GM08714 (cell line): ENCODE measurements around the gene SMOC2.
"Not testable (repeated sequence)": the region's sequence is repeated elsewhere in the genome, so short reads cannot be mapped to it uniquely, and the experiment has no call there.

Experiments used
- H3K4me3 ChIP-seq: fragments of 200-500 bp; sonication (Bioruptor generic); 2 replicates; pipeline ENCODE4 v1.5.1; 2014; ENCODE audit warnings: mild to moderate bottlenecking, low read length, inconsistent platforms
- ZNF274 ChIP-seq: IDR thresholded peaks from 2 replicates; pipeline ENCODE4 v1.6.1; 2012; ENCODE audit warnings: mild to moderate bottlenecking, low read depth, low read length

SMOC2 gene

DNA sequence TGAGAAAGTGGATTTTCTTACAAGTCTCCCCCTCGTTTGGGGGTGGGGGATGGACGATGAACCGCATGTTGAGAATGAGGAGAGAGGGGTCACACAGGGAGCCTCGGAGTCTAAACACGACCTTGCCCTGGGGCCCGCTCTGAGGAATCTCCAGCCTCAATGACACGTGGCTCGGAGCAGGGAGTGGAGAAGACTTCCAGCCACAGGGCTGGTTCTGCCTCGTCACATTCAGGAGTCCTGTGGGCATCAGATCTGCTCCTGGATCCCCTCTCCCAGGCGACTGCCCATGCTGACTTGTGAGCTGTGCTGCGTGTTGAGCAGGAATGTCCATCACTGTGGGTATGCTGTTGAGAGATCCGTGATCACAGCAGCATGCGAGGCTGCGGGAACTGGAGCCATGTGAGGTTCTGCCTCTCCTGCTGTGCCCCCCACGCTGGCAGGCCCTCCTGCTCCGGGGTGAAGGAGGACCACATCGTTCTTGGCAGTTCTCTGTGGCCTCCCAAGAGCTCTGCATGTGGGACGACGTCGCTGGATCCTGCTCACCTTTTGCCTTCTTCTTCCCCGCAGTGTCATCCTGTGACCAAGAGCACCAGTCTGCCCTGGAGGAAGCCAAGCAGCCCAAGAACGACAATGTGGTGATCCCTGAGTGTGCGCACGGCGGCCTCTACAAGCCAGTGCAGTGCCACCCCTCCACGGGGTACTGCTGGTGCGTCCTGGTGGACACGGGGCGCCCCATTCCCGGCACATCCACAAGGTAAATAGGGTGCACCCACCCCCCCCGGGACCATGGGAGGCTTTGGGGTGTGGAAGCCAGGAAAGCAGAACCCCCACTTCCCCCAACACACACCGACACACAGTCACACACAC is 157.5 kb downstream of the SMOC2 start:
- no peak for TF ChIP-seq ZNF274
- H3K4me3 ChIP-seq, result no peak overlapping the region

DNA sequence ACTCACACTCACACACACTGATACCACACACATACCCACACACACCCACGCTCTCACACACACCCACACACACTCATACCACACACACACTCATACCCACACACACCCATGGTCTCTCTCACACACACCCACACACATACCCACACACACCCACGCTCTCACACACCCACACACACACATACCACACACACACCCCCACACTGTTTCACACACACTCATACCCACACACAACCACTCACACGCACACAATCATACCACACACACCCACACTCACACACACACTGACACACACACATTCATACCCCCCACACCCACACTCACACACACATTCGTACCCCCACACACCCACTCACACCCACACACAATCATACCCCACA is 158.1 kb downstream of the SMOC2 start:
- TF ChIP-seq ZNF274, result no peak
- no peak overlapping the region for H3K4me3 ChIP-seq

DNA sequence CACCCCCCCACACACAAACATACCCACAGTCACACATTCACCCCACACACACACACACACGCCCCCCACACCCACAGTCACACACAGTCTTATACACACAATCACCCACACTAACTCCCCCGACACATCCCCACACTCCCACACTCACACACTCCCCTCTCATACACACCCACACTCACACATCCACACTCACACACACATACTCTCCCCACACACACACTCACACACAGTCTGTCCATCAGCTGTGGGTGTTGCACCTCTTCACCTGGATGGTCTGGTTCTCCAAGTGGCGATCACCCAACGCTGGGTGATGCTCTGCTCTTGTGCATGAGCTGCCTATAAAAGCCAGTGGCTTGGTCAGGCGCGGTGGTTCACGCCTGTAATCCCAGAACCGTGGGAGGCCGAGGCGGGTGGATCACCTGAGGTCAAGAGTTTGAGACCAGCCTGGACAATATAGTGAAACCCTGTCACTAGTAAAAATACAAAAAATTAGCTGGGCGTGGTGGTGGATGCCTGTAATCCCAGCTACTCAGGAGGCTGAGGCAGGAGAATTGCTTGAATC is 158.9 kb downstream of the SMOC2 start:
- no peak for TF ChIP-seq ZNF274
- H3K4me3 ChIP-seq, result no peak overlapping the region

DNA sequence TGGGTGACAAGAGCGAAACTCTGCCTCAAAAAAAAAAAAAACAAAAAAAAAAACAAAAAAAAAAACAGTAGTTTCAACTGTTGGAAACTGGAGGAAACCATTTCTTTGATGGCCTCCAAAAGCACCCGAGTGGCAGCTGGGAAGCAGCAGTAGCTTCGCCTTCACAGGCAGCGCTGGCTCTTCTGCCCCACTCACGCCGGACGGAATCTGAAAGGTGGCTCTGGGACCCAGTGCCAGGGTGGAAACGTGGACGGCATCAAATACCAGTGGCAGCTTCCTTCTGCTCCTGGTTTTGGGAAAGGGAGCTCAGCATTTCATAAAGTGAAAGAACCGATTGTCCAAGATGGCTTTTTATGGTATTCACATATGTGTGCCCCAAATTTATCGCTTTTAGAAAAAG is 159.4 kb downstream of the SMOC2 start:
- TF ChIP-seq ZNF274, result no peak
- H3K4me3 ChIP-seq, result no peak overlapping the region

DNA sequence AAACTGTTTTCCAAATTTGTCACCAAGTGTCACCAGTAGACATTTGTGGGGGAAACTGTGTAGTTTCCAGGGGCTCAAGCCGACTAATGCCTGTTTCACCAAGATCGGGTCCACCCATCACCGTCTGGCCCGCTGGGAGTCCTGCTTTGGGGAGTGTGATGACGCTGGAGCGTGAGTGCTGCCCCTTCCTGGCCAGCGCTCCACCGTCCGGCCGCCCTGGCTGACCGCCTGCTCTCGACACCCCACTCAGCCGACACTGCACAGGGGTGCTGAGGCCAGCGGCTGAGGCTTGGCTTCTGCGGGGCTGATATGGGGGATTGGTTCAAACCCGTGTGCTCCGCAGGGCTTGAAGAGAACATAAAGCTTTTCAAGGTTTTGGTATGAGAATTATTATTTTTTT is 160.1 kb downstream of the SMOC2 start:
- no peak for TF ChIP-seq ZNF274
- no peak overlapping the region for H3K4me3 ChIP-seq

DNA sequence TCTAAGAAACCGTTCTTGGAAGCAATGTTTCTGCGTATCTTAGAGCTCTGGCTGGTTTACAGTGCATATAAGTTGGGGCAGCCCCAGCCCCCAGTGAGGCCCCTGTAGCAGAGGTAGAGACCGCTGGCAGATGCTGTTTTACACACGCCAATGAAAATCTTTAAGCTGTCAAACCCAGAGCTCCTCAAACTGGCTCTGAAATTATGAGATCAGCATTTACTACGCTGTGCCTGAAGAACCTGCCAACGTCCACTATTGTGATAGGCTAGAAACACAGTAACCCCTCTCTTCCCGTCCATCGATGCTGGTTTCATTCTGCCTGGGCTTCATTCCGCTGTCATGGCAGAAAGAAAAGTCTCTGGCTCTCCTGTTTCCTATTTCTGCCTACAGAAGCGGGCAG is 160.6 kb downstream of the SMOC2 start:
- H3K4me3 ChIP-seq, result no peak overlapping the region
- TF ChIP-seq ZNF274, result no peak

DNA sequence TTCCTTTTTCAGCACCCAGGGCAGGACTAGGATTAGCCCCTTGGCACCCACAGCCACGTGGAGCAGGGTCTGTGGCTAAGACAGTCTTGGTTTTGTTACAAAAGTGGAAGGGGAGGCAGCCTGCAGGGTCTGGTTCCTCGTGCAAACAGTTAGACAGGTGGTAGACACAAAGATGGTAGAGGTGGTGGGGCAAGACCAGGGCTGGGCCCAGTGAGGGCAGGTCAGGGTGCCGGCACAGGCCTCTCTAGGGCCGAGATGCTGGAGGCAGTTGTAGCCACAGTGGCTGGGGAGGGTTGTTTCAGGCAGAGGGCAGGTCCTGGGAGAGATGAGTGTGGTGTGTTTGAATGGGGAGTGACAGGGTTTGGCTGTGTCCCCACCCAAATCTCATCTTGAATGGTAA is 161.6 kb downstream of the SMOC2 start:
- no peak for TF ChIP-seq ZNF274
- H3K4me3 ChIP-seq, result no peak overlapping the region

DNA sequence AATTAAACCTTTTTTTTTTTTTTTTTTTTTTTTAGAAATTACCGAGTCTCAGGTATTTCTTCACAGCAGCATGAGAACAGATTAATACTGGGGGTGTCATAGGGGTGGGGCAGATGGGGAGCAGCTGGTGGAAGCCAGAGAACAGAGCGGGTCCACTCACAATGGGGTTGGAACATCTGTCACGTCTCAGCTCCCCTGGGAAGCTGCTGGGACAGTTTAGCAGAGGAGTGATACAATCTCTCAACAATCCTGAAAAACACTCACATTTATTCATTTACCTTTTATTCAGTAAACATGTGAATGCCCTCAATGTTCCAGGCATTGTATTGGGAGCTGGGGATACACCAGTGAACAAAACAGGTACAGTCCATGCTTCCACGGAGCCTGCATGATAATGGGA is 162.2 kb downstream of the SMOC2 start:
- no peak for TF ChIP-seq ZNF274
- H3K4me3 ChIP-seq, result no peak overlapping the region

DNA sequence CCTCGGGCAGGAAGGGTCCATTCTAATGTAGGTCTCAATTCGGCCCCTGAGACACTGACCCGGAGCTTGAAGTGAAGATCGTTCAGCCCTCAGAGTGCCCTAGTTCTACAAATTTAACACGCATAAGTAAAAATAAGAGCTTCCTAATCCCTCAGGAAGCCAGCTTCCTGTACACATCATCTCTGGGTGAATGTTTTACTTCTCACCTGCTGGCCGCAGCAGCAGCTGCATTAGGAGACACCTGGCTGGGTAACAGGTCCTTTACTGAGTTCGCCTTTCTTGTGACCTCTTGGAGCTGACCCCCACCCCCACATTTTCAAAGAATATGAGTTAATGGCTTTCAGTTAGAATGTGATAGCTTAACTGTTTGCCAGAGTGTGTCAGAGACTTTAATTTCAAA is 165.0 kb downstream of the SMOC2 start:
- no peak overlapping the region for H3K4me3 ChIP-seq
- TF ChIP-seq ZNF274, result no peak

DNA sequence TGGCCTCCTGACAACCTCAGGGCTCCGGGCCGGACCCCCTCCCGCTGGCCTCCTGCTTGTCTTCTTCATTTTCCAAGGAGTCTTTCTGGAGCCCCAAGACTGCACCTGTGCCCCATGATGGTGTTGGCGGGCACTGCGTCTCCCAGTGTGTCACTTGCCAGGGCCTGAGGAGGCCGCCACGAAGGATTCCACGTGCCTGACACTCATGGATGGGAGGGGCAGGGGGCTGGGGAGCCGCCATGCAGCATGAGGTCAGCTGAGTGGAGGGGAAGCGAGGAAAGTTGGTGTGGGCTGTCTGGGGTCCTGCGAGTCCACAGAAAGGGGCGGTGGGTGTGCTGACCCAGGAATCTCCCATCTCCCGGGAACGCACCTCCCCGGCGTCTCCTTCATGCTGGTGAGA is 165.7 kb downstream of the SMOC2 start:
- no peak for TF ChIP-seq ZNF274
- H3K4me3 ChIP-seq, result no peak overlapping the region

DNA sequence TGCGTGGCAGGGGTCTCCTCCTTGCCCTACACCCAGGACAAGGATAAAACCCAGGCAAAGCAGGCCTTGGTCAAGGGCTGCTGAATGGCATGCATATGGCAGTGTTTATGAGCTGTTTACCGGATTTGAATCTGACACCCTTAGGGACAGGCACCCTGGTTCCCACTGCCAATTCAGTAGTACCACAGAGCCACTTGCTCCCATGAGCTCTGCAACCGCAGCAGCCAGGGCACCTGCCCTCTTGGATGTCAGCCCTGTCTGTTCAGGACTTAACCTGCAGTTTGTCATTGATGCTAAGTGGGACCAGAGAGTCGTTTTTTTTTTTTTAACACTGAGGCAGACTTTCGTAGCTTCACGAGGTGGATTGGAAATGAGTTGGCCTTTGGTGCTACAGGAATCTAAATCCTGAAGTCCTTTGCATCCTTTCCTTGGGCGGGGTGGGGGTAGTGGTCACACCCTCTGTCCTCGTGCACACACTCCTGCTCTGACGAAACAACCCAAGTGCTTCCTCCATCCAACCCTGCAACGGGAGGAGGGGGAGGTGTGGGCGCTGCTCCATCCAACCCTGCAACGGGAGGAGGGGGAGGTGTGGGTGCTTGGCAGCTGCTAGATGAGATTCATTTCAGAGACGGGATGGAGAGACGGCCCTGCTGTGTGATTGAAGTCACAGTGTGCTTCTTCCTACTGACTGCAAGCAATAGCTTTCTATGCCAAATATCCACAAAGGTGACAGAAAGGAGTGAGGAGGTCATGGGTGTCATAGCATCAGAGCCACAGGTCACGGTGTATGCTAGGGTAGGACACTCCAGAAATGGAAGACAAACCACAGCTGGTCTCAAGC is 166.5 kb downstream of the SMOC2 start:
- no peak overlapping the region for H3K4me3 ChIP-seq
- TF ChIP-seq ZNF274, result no peak

DNA sequence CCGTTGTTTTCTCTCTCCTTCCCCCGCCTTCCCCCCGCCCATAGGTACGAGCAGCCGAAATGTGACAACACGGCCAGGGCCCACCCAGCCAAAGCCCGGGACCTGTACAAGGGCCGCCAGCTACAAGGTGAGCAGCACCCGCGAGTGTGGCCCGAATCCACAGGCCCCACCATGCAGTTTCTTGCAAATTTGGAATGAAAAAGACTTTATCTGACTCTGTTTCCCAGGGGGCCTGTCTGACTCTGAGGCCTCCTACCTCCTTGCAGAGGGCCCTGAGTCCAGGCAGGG is 167.1 kb downstream of the SMOC2 start:
- no peak for TF ChIP-seq ZNF274

DNA sequence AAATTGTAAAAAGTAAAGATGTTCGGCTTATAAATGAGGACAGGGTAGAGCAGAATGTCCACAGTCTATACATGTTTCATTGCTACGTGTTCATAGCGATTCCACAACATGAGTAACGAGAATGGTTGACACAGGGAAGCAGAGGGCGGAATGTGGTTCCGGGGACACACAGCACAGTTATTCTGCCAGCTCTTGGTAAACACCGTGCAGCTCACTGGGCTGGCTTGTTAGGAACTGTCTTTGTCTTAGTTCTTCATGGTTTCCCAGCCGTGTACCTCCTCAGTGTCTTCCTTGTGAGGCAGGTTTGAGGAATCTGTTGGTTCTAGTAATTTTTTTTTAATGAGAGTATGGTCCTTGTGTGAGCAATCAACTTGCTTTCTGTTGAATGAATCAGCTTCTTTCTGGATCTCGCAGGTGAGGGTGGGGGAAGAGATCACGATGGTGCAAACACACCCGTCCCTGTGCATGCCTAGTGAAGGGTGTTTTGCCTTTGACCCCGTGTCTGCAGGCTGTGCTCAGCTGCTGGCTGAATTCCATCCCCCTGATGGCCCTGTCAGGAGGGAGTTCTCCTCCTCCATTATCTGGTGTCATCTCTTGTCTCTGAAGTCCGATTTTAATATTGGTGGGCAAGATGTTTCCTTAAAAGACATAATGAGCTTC is 168.2 kb downstream of the SMOC2 start:
- H3K4me3 ChIP-seq, result no peak overlapping the region
- no peak for TF ChIP-seq ZNF274

More for the DNA sequence above, 167.1 kb downstream of the SMOC2 start:
- no peak overlapping the region for H3K4me3 ChIP-seq

DNA sequence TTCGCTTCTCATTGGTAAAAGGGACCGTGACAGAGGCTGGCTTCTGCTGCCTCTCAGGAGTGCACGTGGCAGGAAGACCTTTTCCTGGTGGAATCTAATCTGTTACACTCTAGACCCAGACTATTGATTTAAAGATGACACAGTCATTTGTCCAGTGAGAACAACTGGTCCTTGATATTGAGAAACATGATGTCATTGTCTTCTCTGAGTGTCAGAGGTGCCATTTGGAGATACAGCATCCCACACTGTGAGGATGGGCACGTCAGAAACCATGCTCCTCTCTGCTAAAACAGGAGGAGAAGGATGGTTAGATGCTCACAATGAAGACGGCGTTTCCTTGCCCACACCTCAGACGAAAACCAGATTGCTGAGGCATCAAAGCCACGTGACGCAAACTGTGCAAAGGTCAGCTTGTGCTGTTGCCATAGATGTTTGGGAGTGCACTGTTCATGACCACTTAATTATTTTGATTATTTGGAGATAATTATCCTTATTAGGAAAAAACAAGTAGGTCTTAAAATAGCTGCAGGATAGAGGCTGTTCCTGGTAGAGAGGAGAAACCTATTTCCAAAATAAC is 169.0 kb downstream of the SMOC2 start:
- no peak for TF ChIP-seq ZNF274
- no peak overlapping the region for H3K4me3 ChIP-seq

DNA sequence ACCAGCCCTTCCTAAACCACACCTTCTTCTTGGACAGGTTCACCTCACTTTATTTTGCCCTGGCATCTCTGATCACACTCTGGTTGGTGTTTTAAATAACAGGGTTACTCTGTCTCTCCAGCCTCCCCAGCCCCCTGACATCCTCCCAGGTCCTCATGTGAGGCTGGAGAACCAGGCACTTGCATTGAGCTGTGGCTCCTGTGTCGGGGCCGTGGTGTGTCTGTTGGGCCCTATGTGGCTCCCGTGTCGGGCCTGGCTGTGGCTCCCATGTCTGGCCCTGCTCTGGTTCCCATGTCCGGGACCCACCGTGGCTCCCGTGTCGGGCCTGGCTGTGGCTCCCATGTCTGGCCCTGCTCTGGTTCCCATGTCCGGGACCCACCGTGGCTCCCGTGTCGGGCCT is 170.0 kb downstream of the SMOC2 start:
- H3K4me3 ChIP-seq, result not testable (repeated sequence)
